Rectal smooth muscle tissue (tissue), 1 donor: ENCODE measurements around the gene LCOR.

Source experiments
- H3K27ac ChIP-seq: one replicate; pipeline ENCODE4 v1.7.0; 2013; ENCODE audit warnings: low read depth, low read length, inconsistent platforms
- H3K27me3 ChIP-seq: one replicate; pipeline ENCODE4 v1.7.0; 2013; ENCODE audit warnings: low read length; ENCODE audit not compliant: control insufficient read depth, insufficient read depth
- H3K36me3 ChIP-seq: one replicate; pipeline ENCODE4 v1.7.0; 2013; ENCODE audit warnings: low read length; ENCODE audit not compliant: control insufficient read depth, insufficient read depth
- H3K4me1 ChIP-seq: one replicate; pipeline ENCODE4 v1.7.0; 2013; ENCODE audit warnings: low read length; ENCODE audit not compliant: control insufficient read depth, insufficient read depth
- H3K4me3 ChIP-seq: one replicate; pipeline ENCODE4 v1.7.0; 2013; ENCODE audit warnings: low read length
- H3K9ac ChIP-seq: one replicate; pipeline ENCODE4 v1.7.0; 2013; ENCODE audit warnings: low read length

LCOR gene

GRCh38 chr10:96873086-96873485, 41.0 kb downstream of the LCOR start:
- Histone ChIP-seq H3K27me3 (no peaks in the 10 kb centered on the region), H3K9ac (no peak overlapping the region), H3K27ac (no peak overlapping the region), H3K36me3 (no peaks in the 10 kb centered on the region), H3K4me3 (no peak overlapping the region), H3K4me1 (no peaks in the 10 kb centered on the region)

- Histone ChIP-seq H3K27me3 (no peaks in the 10 kb centered on the region), H3K9ac (no peak overlapping the region), H3K4me1 (no peaks in the 10 kb centered on the region), H3K27ac (no peak overlapping the region), H3K4me3 (no peak overlapping the region), H3K36me3 (no peaks in the 10 kb centered on the region)
Observed at GRCh38 chr10:96873756-96874467, 41.8 kb downstream of the LCOR start.

- Histone ChIP-seq H3K27me3 (no peaks in the 10 kb centered on the region), H3K27ac (no peak overlapping the region), H3K36me3 (no peaks in the 10 kb centered on the region), H3K4me3 (no peak overlapping the region), H3K9ac (no peak overlapping the region), H3K4me1 (peaks cover 3% of the 10 kb centered on the region)
Observed at GRCh38 chr10:96878057-96878456, 46.0 kb downstream of the LCOR start.

- Histone ChIP-seq H3K9ac (no peak overlapping the region), H3K27ac (no peak overlapping the region), H3K4me1 (peaks cover 3% of the 10 kb centered on the region), H3K36me3 (no peaks in the 10 kb centered on the region), H3K27me3 (no peaks in the 10 kb centered on the region), H3K4me3 (no peak overlapping the region)
Observed at GRCh38 chr10:96880575-96880974, 48.5 kb downstream of the LCOR start.

- H3K4me1 ChIP-seq = no peaks in the 10 kb centered on the region
- H3K9ac ChIP-seq = no peak overlapping the region
- H3K27ac ChIP-seq = no peak overlapping the region
- H3K27me3 ChIP-seq = no peaks in the 10 kb centered on the region
- no peaks in the 10 kb centered on the region for H3K36me3 ChIP-seq
- H3K4me3 ChIP-seq = no peak overlapping the region
Observed at GRCh38 chr10:96889415-96890171, 57.5 kb downstream of the LCOR start.

- H3K27ac ChIP-seq = no peak overlapping the region
- H3K4me3 ChIP-seq = no peak overlapping the region
- H3K27me3 ChIP-seq = no peaks in the 10 kb centered on the region
- no peaks in the 10 kb centered on the region for H3K36me3 ChIP-seq
- no peak overlapping the region for H3K9ac ChIP-seq
- H3K4me1 ChIP-seq = no peaks in the 10 kb centered on the region
Observed at GRCh38 chr10:96890172-96890513, 58.0 kb downstream of the LCOR start.

- Histone ChIP-seq H3K27ac (no peak overlapping the region), H3K4me1 (no peaks in the 10 kb centered on the region), H3K36me3 (no peaks in the 10 kb centered on the region), H3K9ac (no peak overlapping the region), H3K27me3 (no peaks in the 10 kb centered on the region), H3K4me3 (no peak overlapping the region)
Observed at GRCh38 chr10:96890580-96890979, 58.5 kb downstream of the LCOR start.

GRCh38 chr10:96891840-96892239, 59.7 kb downstream of the LCOR start:
- Histone ChIP-seq H3K9ac (no peak overlapping the region), H3K36me3 (no peaks in the 10 kb centered on the region), H3K27ac (no peak overlapping the region), H3K4me3 (no peak overlapping the region), H3K4me1 (no peaks in the 10 kb centered on the region), H3K27me3 (no peaks in the 10 kb centered on the region)

- no peaks in the 10 kb centered on the region for H3K36me3 ChIP-seq
- H3K27ac ChIP-seq = no peak overlapping the region
- H3K4me3 ChIP-seq = no peak overlapping the region
- H3K27me3 ChIP-seq = no peaks in the 10 kb centered on the region
- H3K9ac ChIP-seq = no peak overlapping the region
- H3K4me1 ChIP-seq = no peaks in the 10 kb centered on the region
Observed at GRCh38 chr10:96895662-96896424, 63.7 kb downstream of the LCOR start.

GRCh38 chr10:96896884-96897589, 64.9 kb downstream of the LCOR start:
- no peaks in the 10 kb centered on the region for H3K4me1 ChIP-seq
- no peaks in the 10 kb centered on the region for H3K36me3 ChIP-seq
- H3K27me3 ChIP-seq = no peaks in the 10 kb centered on the region
- no peak overlapping the region for H3K9ac ChIP-seq
- H3K27ac ChIP-seq = no peak overlapping the region
- no peak overlapping the region for H3K4me3 ChIP-seq

- Histone ChIP-seq H3K9ac (no peak overlapping the region), H3K36me3 (no peaks in the 10 kb centered on the region), H3K27me3 (no peaks in the 10 kb centered on the region), H3K4me1 (no peaks in the 10 kb centered on the region), H3K27ac (no peak overlapping the region), H3K4me3 (no peak overlapping the region)
Observed at GRCh38 chr10:96902117-96902516, 70.0 kb downstream of the LCOR start.

GRCh38 chr10:96902731-96903358, 70.7 kb downstream of the LCOR start:
- Histone ChIP-seq H3K4me1 (no peaks in the 10 kb centered on the region), H3K4me3 (no peak overlapping the region), H3K27ac (no peak overlapping the region), H3K9ac (no peak overlapping the region), H3K36me3 (no peaks in the 10 kb centered on the region), H3K27me3 (no peaks in the 10 kb centered on the region)
